Endothelial cell (in vitro differentiated cells): ENCODE measurements around the gene TRPV4. TPM values are rescaled to one million over a fixed set of nuclear protein-coding genes. Genes with fewer than 3 reads are reported as not detected.

Experiments
- DNase-seq: peaks from one replicate; pipeline ENCODE4 v3.0.0; 2021; ENCODE audit warnings: low spot score
- H3K27ac Mint-ChIP-seq: one replicate; pipeline ENCODE4 v1.8.0; 2021; ENCODE audit warnings: mixed read lengths, inconsistent platforms; ENCODE audit not compliant: unreplicated experiment
- H3K27me3 Mint-ChIP-seq: one replicate; pipeline ENCODE4 v1.8.0; 2021; ENCODE audit warnings: mild to moderate bottlenecking, moderate library complexity, mixed read lengths, inconsistent platforms; ENCODE audit not compliant: unreplicated experiment
- H3K36me3 Mint-ChIP-seq: one replicate; pipeline ENCODE4 v1.8.0; 2021; ENCODE audit warnings: mild to moderate bottlenecking, low read depth, mixed read lengths, inconsistent platforms; ENCODE audit not compliant: unreplicated experiment
- H3K4me1 Mint-ChIP-seq: one replicate; pipeline ENCODE4 v1.8.0; 2021; ENCODE audit warnings: mild to moderate bottlenecking, mixed read lengths, inconsistent platforms; ENCODE audit not compliant: unreplicated experiment
- H3K4me3 Mint-ChIP-seq: one replicate; pipeline ENCODE4 v1.8.0; 2021; ENCODE audit warnings: mild to moderate bottlenecking, mixed read lengths, inconsistent platforms; ENCODE audit not compliant: unreplicated experiment
- H3K9me3 Mint-ChIP-seq: one replicate; pipeline ENCODE4 v1.8.0; 2021; ENCODE audit warnings: mixed read lengths, inconsistent platforms; ENCODE audit not compliant: unreplicated experiment
- CTCF ChIP-seq: fragments of 200-600 bp; sonication (generic); IDR thresholded peaks from one replicate; pipeline ENCODE4 v1.5.0; 2021; ENCODE audit warnings: antibody characterized with exemption; ENCODE audit not compliant: unreplicated experiment
- total RNA-seq: library from RNA; stranded (reverse); fragmentation: NEBNext Ultra II Directional; extraction: Animal tissue kit (Norgen Biotek cat#: 25700); gene quantifications from one replicate; pipeline ENCODE4 v1.2.1, GENCODE V29; 2021; ENCODE audit not compliant: unreplicated experiment

The TRPV4 gene
- total RNA-seq, 1 donor from 2014 or later, result 7.0 TPM

GRCh38 chr12:109744986-109745942, 87.9 kb downstream of the TRPV4 start:
- Mint-ChIP-seq H3K4me3 (no peak overlapping the region), H3K4me1 (peaks cover 36% of the 10 kb centered on the region), H3K9me3 (no peaks in the 10 kb centered on the region), H3K27ac (no peak overlapping the region), H3K36me3 (peaks cover 15% of the 10 kb centered on the region), H3K27me3 (peaks cover 6% of the 10 kb centered on the region)
- no peak for TF ChIP-seq CTCF
- no peak for DNase-seq

GRCh38 chr12:109744026-109744425, 89.2 kb downstream of the TRPV4 start:
- Mint-ChIP-seq H3K27me3 (peaks cover 11% of the 10 kb centered on the region), H3K4me1 (peaks cover 41% of the 10 kb centered on the region), H3K27ac (no peak overlapping the region), H3K36me3 (peaks cover 15% of the 10 kb centered on the region), H3K9me3 (no peaks in the 10 kb centered on the region), H3K4me3 (no peak overlapping the region)
- no peak for TF ChIP-seq CTCF
- DNase-seq, result no peak

GRCh38 chr12:109743076-109743910, 89.9 kb downstream of the TRPV4 start:
- peaks cover 14% of the 10 kb centered on the region for H3K27me3 Mint-ChIP-seq
- no peak for TF ChIP-seq CTCF

GRCh38 chr12:109741970-109742703, 91.1 kb downstream of the TRPV4 start:
- peaks cover 51% of the 10 kb centered on the region for H3K4me1 Mint-ChIP-seq
- H3K27ac Mint-ChIP-seq, result peak overlapping the region; percentile 6
- no peak overlapping the region for H3K4me3 Mint-ChIP-seq
- H3K9me3 Mint-ChIP-seq, result no peaks in the 10 kb centered on the region
- no peak for TF ChIP-seq CTCF
- H3K36me3 Mint-ChIP-seq, result peaks cover 15% of the 10 kb centered on the region
- no peak for DNase-seq
- H3K27me3 Mint-ChIP-seq, result peaks cover 14% of the 10 kb centered on the region

More at GRCh38 chr12:109743076-109743910, 89.9 kb downstream of the TRPV4 start:
- no peak overlapping the region for H3K27ac Mint-ChIP-seq
- H3K4me3 Mint-ChIP-seq, result no peak overlapping the region
- peaks cover 15% of the 10 kb centered on the region for H3K36me3 Mint-ChIP-seq
- no peak for DNase-seq
- H3K4me1 Mint-ChIP-seq, result peaks cover 43% of the 10 kb centered on the region
- no peaks in the 10 kb centered on the region for H3K9me3 Mint-ChIP-seq
